H1 (cell line): Measurements from ENCODE around the gene CD300LF.

Experiments used
- CEBPB ChIP-seq: IDR thresholded peaks from 2 replicates; pipeline ENCODE4 v1.6.1; 2012; ENCODE audit warnings: low read depth, low read length
- EGR1 ChIP-seq: IDR thresholded peaks from 2 replicates; pipeline ENCODE4 v1.6.1; 2011; ENCODE audit warnings: low read depth, low read length, borderline replicate concordance
- EP300 ChIP-seq, 2 experiments: IDR thresholded peaks; 1 replicate in 1 of 2; 2 replicates in 1 of 2; pipeline ENCODE4 v1.6.1; 2011 to 2012; ENCODE audit warnings: low read depth in 2 of 2, low read length in 2 of 2, mild to moderate bottlenecking in 2 of 2, borderline replicate concordance in 1 of 2, inconsistent platforms in 1 of 2, moderate library complexity in 1 of 2
- EZH2 ChIP-seq: fragments of 200-600 bp; sonication (generic); IDR thresholded peaks from 2 replicates; pipeline ENCODE4 v1.7.1; 2012; ENCODE audit warnings: low read depth, mild to moderate bottlenecking, moderate library complexity, low read length, inconsistent platforms; ENCODE audit not compliant: severe bottlenecking
- POLR2A ChIP-seq, 2 experiments: IDR thresholded peaks; 1 replicate in 1 of 2; 2 replicates in 1 of 2; pipeline ENCODE4 v1.6.1; 2011; ENCODE audit warnings: low read depth in 2 of 2, low read length in 2 of 2, mild to moderate bottlenecking in 2 of 2; ENCODE audit errors: control extremely low read depth in 1 of 2
- POLR2AphosphoS5 ChIP-seq: IDR thresholded peaks from 2 replicates; pipeline ENCODE4 v1.6.1; 2011; ENCODE audit warnings: low read depth, low read length
- RAD21 ChIP-seq, 2 experiments: IDR thresholded peaks in 1 of 2; conservative IDR thresholded peaks in 1 of 2; 2 replicates each; pipeline ENCODE4 v1.6.1; 2011; ENCODE audit warnings: low read depth in 2 of 2, low read length in 2 of 2, improper control_type of control experiment in 1 of 2, inconsistent platforms in 1 of 2, mild to moderate bottlenecking in 1 of 2, moderate library complexity in 1 of 2
- SAP30 ChIP-seq: fragments of 300-600 bp; sonication (generic); IDR thresholded peaks from 2 replicates; pipeline ENCODE4 v1.7.1; 2012; ENCODE audit warnings: low read length, moderate library complexity, mild to moderate bottlenecking, inconsistent platforms; ENCODE audit not compliant: insufficient read depth, insufficient replicate concordance
- YY1 ChIP-seq: IDR thresholded peaks from 2 replicates; pipeline ENCODE4 v1.6.1; 2011; ENCODE audit warnings: low read depth, mild to moderate bottlenecking, low read length
- TF ChIP-seq, protein P1 (sequence below), 3 experiments: IDR thresholded peaks; 1 replicate in 2 of 3; 2 replicates in 1 of 3; pipeline versions ENCODE4 v1.5.1 to v1.6.1; 2011; ENCODE audit warnings: low read length in 3 of 3, mild to moderate bottlenecking in 3 of 3, inconsistent platforms in 2 of 3, low read depth in 1 of 3, moderate library complexity in 1 of 3; ENCODE audit not compliant: insufficient read depth in 1 of 3; ENCODE audit errors: control extremely low read depth in 1 of 3
- TF ChIP-seq, protein P2 (sequence below): IDR thresholded peaks from 2 replicates; pipeline ENCODE4 v1.6.1; 2011; ENCODE audit warnings: low read length, improper control_type of control experiment

DNA sequence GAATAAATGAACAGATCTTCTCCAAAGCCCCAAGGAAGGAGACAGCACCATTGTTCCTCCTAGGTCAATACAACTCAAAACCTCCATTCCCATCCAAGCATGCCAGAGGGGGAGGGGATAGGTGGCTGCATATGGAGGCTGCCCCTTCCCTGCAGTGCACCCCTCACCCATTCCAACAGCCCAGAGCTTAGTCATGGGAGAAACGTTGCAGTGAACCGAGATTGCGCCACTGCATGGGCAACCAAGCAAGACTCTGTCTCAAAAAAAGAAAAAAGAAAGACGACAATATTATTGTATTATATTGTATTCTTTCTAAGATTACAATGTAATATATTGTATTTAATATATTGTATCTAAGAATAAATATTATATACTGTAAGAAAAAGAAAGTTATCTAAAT, 52.8 kb downstream of the CD300LF start:
- no peak for TF ChIP-seq POLR2AphosphoS5
- no peak for TF ChIP-seq CEBPB
- TF ChIP-seq RAD21 (IDR thresholded peaks at IDR 0.05 in 1 of 2, conservative IDR thresholded peaks at IDR 0.05 in 1 of 2; ENCODE audit: low read depth in 2 of 2, low read length in 2 of 2) = no peak
- no peak for TF ChIP-seq EGR1
- no peak for TF ChIP-seq POLR2A (IDR thresholded peaks at IDR 0.05; ENCODE audit: control extremely low read depth in 1 of 2, low read depth in 2 of 2, low read length in 2 of 2)
- TF ChIP-seq, protein P1, sequence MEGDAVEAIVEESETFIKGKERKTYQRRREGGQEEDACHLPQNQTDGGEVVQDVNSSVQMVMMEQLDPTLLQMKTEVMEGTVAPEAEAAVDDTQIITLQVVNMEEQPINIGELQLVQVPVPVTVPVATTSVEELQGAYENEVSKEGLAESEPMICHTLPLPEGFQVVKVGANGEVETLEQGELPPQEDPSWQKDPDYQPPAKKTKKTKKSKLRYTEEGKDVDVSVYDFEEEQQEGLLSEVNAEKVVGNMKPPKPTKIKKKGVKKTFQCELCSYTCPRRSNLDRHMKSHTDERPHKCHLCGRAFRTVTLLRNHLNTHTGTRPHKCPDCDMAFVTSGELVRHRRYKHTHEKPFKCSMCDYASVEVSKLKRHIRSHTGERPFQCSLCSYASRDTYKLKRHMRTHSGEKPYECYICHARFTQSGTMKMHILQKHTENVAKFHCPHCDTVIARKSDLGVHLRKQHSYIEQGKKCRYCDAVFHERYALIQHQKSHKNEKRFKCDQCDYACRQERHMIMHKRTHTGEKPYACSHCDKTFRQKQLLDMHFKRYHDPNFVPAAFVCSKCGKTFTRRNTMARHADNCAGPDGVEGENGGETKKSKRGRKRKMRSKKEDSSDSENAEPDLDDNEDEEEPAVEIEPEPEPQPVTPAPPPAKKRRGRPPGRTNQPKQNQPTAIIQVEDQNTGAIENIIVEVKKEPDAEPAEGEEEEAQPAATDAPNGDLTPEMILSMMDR (IDR thresholded peaks at IDR 0.05; ENCODE audit: control extremely low read depth in 1 of 3, insufficient read depth in 1 of 3, low read depth in 1 of 3, low read length in 3 of 3) = no peak
- TF ChIP-seq SAP30 = no peak
- TF ChIP-seq, protein P2, sequence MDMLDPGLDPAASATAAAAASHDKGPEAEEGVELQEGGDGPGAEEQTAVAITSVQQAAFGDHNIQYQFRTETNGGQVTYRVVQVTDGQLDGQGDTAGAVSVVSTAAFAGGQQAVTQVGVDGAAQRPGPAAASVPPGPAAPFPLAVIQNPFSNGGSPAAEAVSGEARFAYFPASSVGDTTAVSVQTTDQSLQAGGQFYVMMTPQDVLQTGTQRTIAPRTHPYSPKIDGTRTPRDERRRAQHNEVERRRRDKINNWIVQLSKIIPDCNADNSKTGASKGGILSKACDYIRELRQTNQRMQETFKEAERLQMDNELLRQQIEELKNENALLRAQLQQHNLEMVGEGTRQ = no peak
- TF ChIP-seq YY1 = no peak
- no peak for TF ChIP-seq EZH2
- TF ChIP-seq EP300 (IDR thresholded peaks at IDR 0.05; ENCODE audit: borderline replicate concordance in 1 of 2, low read depth in 2 of 2, low read length in 2 of 2) = no peak
